ENCODE data around the gene ITGA11.

The ITGA11 gene

GRCh38 chr15:68374168-68374745 lies 57.7 kb downstream of the ITGA11 start:
- no peak for FAIRE-seq
- TF ChIP-seq TAF1 (IDR thresholded peaks at IDR 0.05; ENCODE audit: borderline replicate concordance, low read depth, low read length) (no peak), POLR2A (IDR thresholded peaks at IDR 0.05; ENCODE audit: low read depth, low read length) (no peak), POLR2AphosphoS5 (IDR thresholded peaks at IDR 0.05; ENCODE audit: low read depth, low read length) (no peak)
- DNase-seq (ENCODE audit: insufficient read length) = no peak

DNA sequence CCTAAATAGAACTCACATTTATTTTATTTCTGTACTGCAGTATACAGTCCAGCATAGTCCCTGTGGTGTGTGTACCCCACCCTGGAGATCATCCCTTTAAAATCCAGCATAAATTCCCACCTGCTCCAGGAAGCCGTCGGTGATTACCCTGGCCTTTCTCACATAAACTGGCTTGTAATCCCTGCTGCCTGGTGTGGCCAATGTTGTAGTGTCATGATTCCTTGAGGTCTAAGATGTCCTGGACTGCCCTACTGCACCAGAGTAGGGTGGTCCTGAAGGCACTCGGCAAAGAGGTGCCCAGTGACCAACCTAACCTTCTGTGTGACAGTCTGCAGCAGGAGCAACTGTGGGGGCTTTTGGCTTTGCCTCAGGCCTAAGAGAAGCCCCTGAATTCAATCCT lies 58.9 kb downstream of the ITGA11 start:
- TF ChIP-seq POLR2AphosphoS5 (IDR thresholded peaks at IDR 0.05; ENCODE audit: low read depth, low read length) (no peak), POLR2A (IDR thresholded peaks at IDR 0.05; ENCODE audit: low read depth, low read length) (no peak), TAF1 (IDR thresholded peaks at IDR 0.05; ENCODE audit: borderline replicate concordance, low read depth, low read length) (no peak)
- FAIRE-seq (no peak), DNase-seq (ENCODE audit: insufficient read length) (no peak)

DNA sequence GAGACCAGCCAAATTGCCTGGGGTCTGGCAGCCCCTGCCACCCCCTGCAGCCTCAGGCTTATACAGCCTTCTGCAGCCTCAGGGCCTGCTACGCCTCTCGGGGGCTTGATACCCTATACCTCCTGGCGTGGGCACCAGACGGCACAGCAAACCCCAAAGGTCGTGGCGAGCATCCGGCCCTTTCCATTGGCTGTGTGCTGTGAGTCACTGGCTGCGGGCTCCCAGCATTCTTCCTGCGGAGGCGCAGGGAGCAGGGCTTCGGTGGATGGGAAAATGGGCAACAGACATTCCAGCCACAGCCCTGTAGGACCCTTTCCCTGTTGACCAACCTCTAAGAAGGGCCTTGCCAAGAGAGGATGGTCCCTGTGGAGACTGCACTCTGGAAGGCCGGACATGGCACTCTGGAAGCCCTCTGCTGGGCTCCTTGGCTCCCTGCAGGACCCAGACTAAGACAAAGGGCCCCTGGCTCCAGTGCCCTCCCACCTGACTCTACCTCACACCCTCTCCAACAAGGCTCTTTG lies 59.6 kb downstream of the ITGA11 start:
- TF ChIP-seq POLR2AphosphoS5 (IDR thresholded peaks at IDR 0.05; ENCODE audit: low read depth, low read length) (no peak), TAF1 (IDR thresholded peaks at IDR 0.05; ENCODE audit: borderline replicate concordance, low read depth, low read length) (no peak), POLR2A (IDR thresholded peaks at IDR 0.05; ENCODE audit: low read depth, low read length) (no peak)
- no peak for FAIRE-seq
- DNase-seq (ENCODE audit: insufficient read length) = peak; percentile 30

GRCh38 chr15:68371851-68372250 lies 60.1 kb downstream of the ITGA11 start:
- no peak for DNase-seq (ENCODE audit: insufficient read length)
- TF ChIP-seq POLR2A (IDR thresholded peaks at IDR 0.05; ENCODE audit: low read depth, low read length) (no peak), TAF1 (IDR thresholded peaks at IDR 0.05; ENCODE audit: borderline replicate concordance, low read depth, low read length) (no peak), POLR2AphosphoS5 (IDR thresholded peaks at IDR 0.05; ENCODE audit: low read depth, low read length) (no peak)
- no peak for FAIRE-seq

GRCh38 chr15:68371160-68371559 lies 60.8 kb downstream of the ITGA11 start:
- DNase-seq (ENCODE audit: insufficient read length) (no peak), FAIRE-seq (no peak)
- no peak for TF ChIP-seq POLR2A (IDR thresholded peaks at IDR 0.05; ENCODE audit: low read depth, low read length)

- TF ChIP-seq TAF1 (IDR thresholded peaks at IDR 0.05; ENCODE audit: borderline replicate concordance, low read depth, low read length) (no peak), POLR2A (IDR thresholded peaks at IDR 0.05; ENCODE audit: low read depth, low read length) (no peak), POLR2AphosphoS5 (IDR thresholded peaks at IDR 0.05; ENCODE audit: low read depth, low read length) (no peak)
- DNase-seq (ENCODE audit: insufficient read length) (no peak), FAIRE-seq (no peak)
Measured at GRCh38 chr15:68370768-68371151, 61.2 kb downstream of the ITGA11 start.

DNA sequence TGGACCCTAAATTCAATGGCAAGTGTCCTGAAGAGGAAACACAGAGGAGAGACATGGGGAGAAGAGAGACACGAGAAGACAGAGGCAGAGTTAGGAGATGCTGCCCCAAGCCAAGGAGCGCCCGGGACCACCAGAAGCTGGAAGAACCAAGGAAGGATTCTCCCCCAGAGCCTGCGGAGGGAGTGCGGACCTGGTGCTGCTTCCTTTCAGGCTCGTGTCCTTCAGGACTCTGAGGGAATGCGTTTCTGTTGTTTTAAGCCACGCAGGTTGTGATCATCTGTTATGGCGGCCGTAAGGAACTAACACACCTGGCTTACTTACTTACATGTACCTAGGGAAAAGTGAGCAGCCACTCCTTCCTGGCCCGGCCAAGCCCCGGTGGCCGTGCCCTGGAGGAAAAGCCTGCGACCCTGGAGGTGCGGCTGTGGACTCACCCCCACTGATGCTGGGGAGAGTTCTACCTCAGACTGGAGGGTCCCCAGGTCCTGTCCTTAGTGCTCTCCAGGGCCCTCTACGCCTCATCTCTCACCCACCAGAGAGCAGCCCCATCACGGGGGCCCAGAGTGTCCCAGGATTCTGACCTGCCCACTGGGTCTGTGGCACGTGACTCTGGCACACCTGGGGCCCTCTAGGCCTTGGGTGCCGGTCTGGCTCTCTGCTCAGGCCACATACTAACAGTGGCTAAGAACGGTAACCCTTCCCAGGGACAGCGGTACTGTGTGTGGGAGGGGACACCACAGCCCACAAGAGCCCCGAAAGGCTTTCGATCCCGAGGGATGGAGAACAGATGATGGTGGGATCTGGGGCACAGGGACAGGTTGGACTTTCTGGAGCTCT lies 61.8 kb downstream of the ITGA11 start:
- no peak for FAIRE-seq
- TF ChIP-seq POLR2A (IDR thresholded peaks at IDR 0.05; ENCODE audit: low read depth, low read length) = no peak
- no peak for TF ChIP-seq TAF1 (IDR thresholded peaks at IDR 0.05; ENCODE audit: borderline replicate concordance, low read depth, low read length)
- TF ChIP-seq POLR2AphosphoS5 (IDR thresholded peaks at IDR 0.05; ENCODE audit: low read depth, low read length) = no peak
- DNase-seq (ENCODE audit: insufficient read length) = no peak

- FAIRE-seq = no peak
- DNase-seq (ENCODE audit: insufficient read length) = no peak
- TF ChIP-seq TAF1 (IDR thresholded peaks at IDR 0.05; ENCODE audit: borderline replicate concordance, low read depth, low read length) = no peak
- no peak for TF ChIP-seq POLR2A (IDR thresholded peaks at IDR 0.05; ENCODE audit: low read depth, low read length)
- TF ChIP-seq POLR2AphosphoS5 (IDR thresholded peaks at IDR 0.05; ENCODE audit: low read depth, low read length) = no peak
Measured at GRCh38 chr15:68368731-68369435, 63.1 kb downstream of the ITGA11 start.

- FAIRE-seq (no peak), DNase-seq (ENCODE audit: insufficient read length) (no peak)
- TF ChIP-seq POLR2A (IDR thresholded peaks at IDR 0.05; ENCODE audit: low read depth, low read length) (no peak), TAF1 (IDR thresholded peaks at IDR 0.05; ENCODE audit: borderline replicate concordance, low read depth, low read length) (no peak), POLR2AphosphoS5 (IDR thresholded peaks at IDR 0.05; ENCODE audit: low read depth, low read length) (no peak)
Measured at GRCh38 chr15:68367992-68368391, 64.0 kb downstream of the ITGA11 start.

DNA sequence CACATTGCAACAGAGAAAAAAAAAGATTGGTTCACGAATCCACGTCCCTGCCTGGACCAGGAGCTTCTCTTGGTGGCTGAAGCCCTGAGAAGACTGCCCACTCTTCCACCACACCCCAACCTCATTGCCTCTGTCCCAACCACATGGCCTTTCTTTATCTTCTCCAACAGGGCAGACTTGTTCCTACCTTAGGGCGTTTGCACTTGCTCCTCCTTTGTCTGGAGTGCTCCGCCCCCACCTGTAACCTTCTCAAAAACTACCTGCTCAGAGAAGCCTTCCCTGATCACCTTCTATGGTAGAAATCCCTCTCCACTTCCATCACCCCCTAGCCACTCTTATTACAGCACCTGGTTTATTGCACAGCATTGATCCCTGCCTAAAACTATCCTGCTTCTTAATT lies 64.7 kb downstream of the ITGA11 start:
- TF ChIP-seq POLR2AphosphoS5 (IDR thresholded peaks at IDR 0.05; ENCODE audit: low read depth, low read length) = no peak
- no peak for TF ChIP-seq POLR2A (IDR thresholded peaks at IDR 0.05; ENCODE audit: low read depth, low read length)
- no peak for TF ChIP-seq TAF1 (IDR thresholded peaks at IDR 0.05; ENCODE audit: borderline replicate concordance, low read depth, low read length)
- DNase-seq (ENCODE audit: insufficient read length) = no peak
- FAIRE-seq = no peak

DNA sequence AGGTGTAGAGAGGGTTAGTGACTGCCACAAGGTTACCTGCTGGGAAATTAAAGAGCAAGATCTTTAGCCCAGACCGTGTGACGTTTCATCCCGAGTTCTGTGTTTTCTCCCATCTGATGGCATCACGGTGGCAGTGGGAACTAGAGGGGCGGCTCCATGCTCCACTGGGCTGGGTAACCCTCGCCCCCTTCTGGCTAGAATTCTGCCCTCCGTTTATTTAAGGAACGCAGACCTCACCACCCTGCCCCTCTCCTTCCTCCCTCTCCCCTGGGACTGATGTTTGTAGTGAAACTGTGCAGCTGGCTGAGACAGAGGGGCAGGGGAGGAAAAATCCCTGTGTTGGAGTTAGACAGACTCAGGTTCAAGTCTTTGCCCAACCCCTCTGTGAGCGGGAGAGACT lies 65.6 kb downstream of the ITGA11 start:
- no peak for TF ChIP-seq POLR2AphosphoS5 (IDR thresholded peaks at IDR 0.05; ENCODE audit: low read depth, low read length)
- TF ChIP-seq TAF1 (IDR thresholded peaks at IDR 0.05; ENCODE audit: borderline replicate concordance, low read depth, low read length) = no peak
- no peak for TF ChIP-seq POLR2A (IDR thresholded peaks at IDR 0.05; ENCODE audit: low read depth, low read length)
- FAIRE-seq (no peak), DNase-seq (ENCODE audit: insufficient read length) (no peak)

All from GM12892 (cell line).